BLaER1 (cell line): Measurements from ENCODE around the gene SHANK1.

Experiments used
- H3K27ac ChIP-seq: shearing (Covaris generic); formaldehyde crosslinking; 2 replicates; pipeline ENCODE4 v1.8.1; 2022
- H3K27me3 ChIP-seq: shearing (Covaris generic); formaldehyde crosslinking; 2 replicates; pipeline ENCODE4 v1.8.1; 2022
- H3K36me3 ChIP-seq: shearing (Covaris generic); formaldehyde crosslinking; 2 replicates; pipeline ENCODE4 v1.8.1; 2022
- H3K4me1 ChIP-seq: shearing (Covaris generic); formaldehyde crosslinking; 2 replicates; pipeline ENCODE4 v1.8.1; 2022
- H3K4me2 ChIP-seq: shearing (Covaris generic); formaldehyde crosslinking; 2 replicates; pipeline ENCODE4 v1.8.1; 2022
- H3K4me3 ChIP-seq: shearing (Covaris generic); formaldehyde crosslinking; 2 replicates; pipeline ENCODE4 v1.8.1; 2022
- H3K9ac ChIP-seq: shearing (Covaris generic); formaldehyde crosslinking; 2 replicates; pipeline ENCODE4 v1.8.1; 2022
- H3K9me3 ChIP-seq: shearing (Covaris generic); formaldehyde crosslinking; 2 replicates; pipeline ENCODE4 v1.8.1; 2022
- H4K20me1 ChIP-seq: shearing (Covaris generic); formaldehyde crosslinking; 2 replicates; pipeline ENCODE4 v1.8.1; 2022
- Cebpa-rat ChIP-seq: shearing (Covaris generic); IDR thresholded peaks from 2 replicates; pipeline ENCODE4 v1.8.1; 2022

The SHANK1 gene

DNA sequence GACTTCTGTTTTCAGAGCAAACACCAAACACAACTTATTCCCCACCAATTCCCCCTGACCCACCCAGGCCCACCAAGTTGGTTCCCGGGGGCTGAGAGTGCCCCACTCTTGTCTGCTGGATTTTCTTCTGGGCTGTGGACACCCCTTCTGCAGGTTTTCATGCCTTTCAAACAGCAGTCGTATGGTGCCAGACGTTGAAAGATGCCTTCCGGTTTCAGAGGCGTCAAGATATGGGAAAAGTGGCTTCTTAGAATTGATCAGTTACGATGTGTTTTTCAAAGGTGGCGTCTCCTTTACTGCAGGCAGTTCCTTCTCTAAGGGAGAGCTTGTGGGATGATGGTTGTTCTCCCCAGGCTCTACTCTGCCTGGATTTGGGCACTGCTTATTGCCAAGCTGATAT is 16.3 kb upstream of the SHANK1 start:
- H3K9ac ChIP-seq = no peak overlapping the region
- no peaks in the 10 kb centered on the region for H3K9me3 ChIP-seq
- H4K20me1 ChIP-seq = no peaks in the 10 kb centered on the region
- no peak overlapping the region for H3K4me3 ChIP-seq
- TF ChIP-seq Cebpa-rat = no peak
- no peak overlapping the region for H3K4me2 ChIP-seq
- no peaks in the 10 kb centered on the region for H3K27me3 ChIP-seq
- peaks cover 20% of the 10 kb centered on the region for H3K4me1 ChIP-seq
- no peaks in the 10 kb centered on the region for H3K36me3 ChIP-seq
- no peak overlapping the region for H3K27ac ChIP-seq

DNA sequence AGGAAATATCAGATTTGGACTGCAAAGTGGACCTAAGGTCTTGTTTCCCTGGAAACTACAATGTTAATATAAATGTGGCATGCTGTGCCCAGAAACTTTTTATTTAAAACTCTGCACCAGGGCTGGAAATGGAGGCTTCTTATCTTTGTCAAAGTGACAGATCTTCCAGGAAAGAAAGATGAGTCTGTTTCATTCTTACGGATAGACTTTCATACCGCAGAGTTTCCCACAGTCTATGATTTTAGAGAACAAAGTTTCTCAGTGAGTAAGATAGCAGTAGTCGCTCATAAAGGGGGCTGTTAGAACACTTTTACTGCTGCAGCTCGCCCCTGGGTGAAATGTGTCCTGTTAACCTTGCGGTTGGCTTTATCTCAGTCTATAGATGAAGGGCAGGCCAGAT is 10.3 kb upstream of the SHANK1 start:
- TF ChIP-seq Cebpa-rat = no peak
- Histone ChIP-seq H3K4me1 (peaks cover 38% of the 10 kb centered on the region), H3K4me2 (no peak overlapping the region), H3K9me3 (no peaks in the 10 kb centered on the region), H3K27ac (no peak overlapping the region), H3K4me3 (no peak overlapping the region), H3K36me3 (peaks cover 27% of the 10 kb centered on the region), H3K9ac (no peak overlapping the region), H3K27me3 (no peaks in the 10 kb centered on the region), H4K20me1 (peaks cover 32% of the 10 kb centered on the region)

DNA sequence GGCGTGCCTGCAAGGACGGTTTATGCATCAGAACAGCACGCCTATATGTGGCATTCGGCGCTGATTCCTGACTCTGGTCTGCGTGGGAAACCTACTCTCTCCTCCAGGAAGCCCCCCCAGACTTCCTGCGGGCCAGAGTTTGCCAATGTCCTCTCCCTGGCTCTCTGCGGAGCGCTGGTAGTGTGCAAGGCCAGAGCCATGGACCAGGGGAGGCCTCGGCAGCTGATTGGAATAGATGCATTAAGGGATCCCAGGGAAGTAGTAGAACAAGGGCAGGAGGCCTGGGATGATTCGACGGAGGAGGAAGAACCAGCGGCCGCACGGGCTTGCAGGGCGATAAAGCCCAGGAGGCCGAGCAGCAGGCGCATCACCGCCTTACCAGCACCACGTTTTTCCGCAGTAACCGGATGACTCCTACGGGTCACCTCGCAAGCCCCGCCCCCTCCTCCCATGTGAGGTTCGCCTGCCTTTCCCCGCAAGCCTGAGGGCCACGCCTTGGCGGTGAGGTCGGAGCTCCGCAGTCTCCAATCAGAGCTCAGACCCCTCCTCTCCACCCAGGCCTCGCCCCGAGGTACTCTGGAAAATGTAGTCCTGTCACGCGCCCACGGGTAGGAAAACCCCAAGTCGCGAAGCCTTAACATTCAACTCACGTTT is 8.6 kb upstream of the SHANK1 start:
- peak overlapping the region; percentile 65 for H3K9ac ChIP-seq
- H3K27me3 ChIP-seq = no peaks in the 10 kb centered on the region

GRCh38 chr19:50725911-50726230 is 6.3 kb upstream of the SHANK1 start:
- Histone ChIP-seq H3K4me2 (peak overlapping the region; percentile 98), H3K4me3 (peak overlapping the region; percentile 87), H3K9me3 (no peaks in the 10 kb centered on the region), H3K9ac (peak overlapping the region; percentile 82), H3K36me3 (peaks cover 27% of the 10 kb centered on the region), H4K20me1 (peaks cover 32% of the 10 kb centered on the region), H3K4me1 (peaks cover 59% of the 10 kb centered on the region), H3K27me3 (no peaks in the 10 kb centered on the region), H3K27ac (peak overlapping the region; percentile 76; the same call in 1 of the 2 replicates)
- TF ChIP-seq Cebpa-rat = no peak

More for the DNA sequence above, 8.6 kb upstream of the SHANK1 start:
- Histone ChIP-seq H3K4me1 (peaks cover 38% of the 10 kb centered on the region), H4K20me1 (peaks cover 32% of the 10 kb centered on the region), H3K4me3 (peak overlapping the region; percentile 56), H3K9me3 (no peaks in the 10 kb centered on the region), H3K27ac (peak overlapping the region; percentile 67), H3K36me3 (peaks cover 27% of the 10 kb centered on the region), H3K4me2 (peak overlapping the region; percentile 98)
- no peak for TF ChIP-seq Cebpa-rat

GRCh38 chr19:50725218-50725910 is 5.8 kb upstream of the SHANK1 start:
- H3K4me3 ChIP-seq = peak overlapping the region; percentile 87
- peak overlapping the region; percentile 76 for H3K27ac ChIP-seq

GRCh38 chr19:50724522-50725217 is 5.1 kb upstream of the SHANK1 start:
- Histone ChIP-seq H3K27ac (peak overlapping the region; percentile 98), H3K27me3 (no peaks in the 10 kb centered on the region)

More at GRCh38 chr19:50725218-50725910, 5.8 kb upstream of the SHANK1 start:
- Histone ChIP-seq H3K4me1 (peaks cover 64% of the 10 kb centered on the region), H3K4me2 (peak overlapping the region; percentile 98), H3K27me3 (no peaks in the 10 kb centered on the region), H4K20me1 (peaks cover 32% of the 10 kb centered on the region), H3K36me3 (peaks cover 27% of the 10 kb centered on the region), H3K9ac (peak overlapping the region; percentile 82), H3K9me3 (no peaks in the 10 kb centered on the region)
- TF ChIP-seq Cebpa-rat = no peak

GRCh38 chr19:50723735-50724521 is 4.3 kb upstream of the SHANK1 start:
- H3K27ac ChIP-seq = peak overlapping the region; percentile 98
- peak overlapping the region; percentile 97 for H3K4me2 ChIP-seq
- H4K20me1 ChIP-seq = peaks cover 32% of the 10 kb centered on the region
- H3K4me1 ChIP-seq = peaks cover 69% of the 10 kb centered on the region
- TF ChIP-seq Cebpa-rat = no peak
- H3K4me3 ChIP-seq = peak overlapping the region; percentile 87
- H3K9me3 ChIP-seq = no peaks in the 10 kb centered on the region
- peaks cover 27% of the 10 kb centered on the region for H3K36me3 ChIP-seq
- no peaks in the 10 kb centered on the region for H3K27me3 ChIP-seq
- peak overlapping the region; percentile 95 for H3K9ac ChIP-seq

More at GRCh38 chr19:50724522-50725217, 5.1 kb upstream of the SHANK1 start:
- peaks cover 27% of the 10 kb centered on the region for H3K36me3 ChIP-seq
- H3K9ac ChIP-seq = peak overlapping the region; percentile 95
- H3K9me3 ChIP-seq = no peaks in the 10 kb centered on the region
- H3K4me3 ChIP-seq = peak overlapping the region; percentile 87
- no peak for TF ChIP-seq Cebpa-rat
- H3K4me1 ChIP-seq = peaks cover 70% of the 10 kb centered on the region
- peaks cover 32% of the 10 kb centered on the region for H4K20me1 ChIP-seq
- H3K4me2 ChIP-seq = peak overlapping the region; percentile 98

DNA sequence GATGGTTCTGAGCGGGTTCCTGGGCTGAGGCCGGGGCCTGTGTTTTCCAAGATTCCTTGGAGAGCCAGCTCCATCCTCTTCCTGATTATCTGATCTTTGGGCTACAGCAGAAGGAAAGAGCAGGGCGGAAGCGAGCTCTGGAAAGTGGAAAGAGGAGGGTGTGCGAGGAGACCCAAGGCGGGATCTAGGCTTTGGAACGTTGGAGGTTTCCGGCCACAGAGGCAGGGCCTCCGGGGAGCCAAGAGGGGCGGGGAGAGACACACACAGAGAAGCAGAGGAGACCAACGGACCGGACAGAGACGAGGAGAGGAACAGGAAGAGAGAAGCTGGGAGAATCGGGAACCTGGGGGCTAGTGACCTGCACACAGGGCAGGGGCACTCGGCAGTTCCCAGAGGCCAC is 3.5 kb upstream of the SHANK1 start, which contains the start of gene CLEC11A:
Gene CLEC11A, plus strand, starts transcription at position 296 of the 400 bp plus-strand sequence. CDS start 162 bp downstream, outside the sequence.
- Histone ChIP-seq H3K36me3 (peaks cover 27% of the 10 kb centered on the region), H3K9me3 (no peaks in the 10 kb centered on the region), H3K9ac (peak within 1 kb of the TSS; percentile 95), H3K4me1 (peaks cover 62% of the 10 kb centered on the region), H4K20me1 (peaks cover 34% of the 10 kb centered on the region), H3K4me2 (peak within 1 kb of the TSS; percentile 97), H3K4me3 (peak within 1 kb of the TSS; percentile 87), H3K27ac (peak within 1 kb of the TSS; percentile 98), H3K27me3 (no peaks in the 10 kb centered on the region)
- no peak for TF ChIP-seq Cebpa-rat
